Measurements from ENCODE around the gene TWIST2. TPM values are rescaled to one million over a fixed set of nuclear protein-coding genes. Genes with fewer than 3 reads are reported as not detected.

TWIST2 gene
- polyA plus RNA-seq, 1 experiment, result 15.6 TPM

GRCh38 chr2:238938401-238939055, 90.6 kb downstream of the TWIST2 start:
- Histone ChIP-seq H3K27ac (ENCODE audit: low read depth, low read length) (peak overlapping the region; percentile 52), H3K4me3 (ENCODE audit: low read depth, low read length) (no peak overlapping the region), H3K9me3 (ENCODE audit: control insufficient read depth, insufficient read depth, low read length) (peaks cover 4% of the 10 kb centered on the region; the same call in 1 of the 2 replicates), H3K27me3 (ENCODE audit: control insufficient read depth, insufficient read depth, low read length) (no peaks in the 10 kb centered on the region)
- POLR2A ChIA-PET, result interaction anchor here (0.6 to 0.7 kb wide), 2 partner anchors 9 to 15 kb away, joined by 3 read pairs; no protein-coding TSS in a partner anchor
- CTCF ChIA-PET, result no interaction called here
- peak; percentile 70 for DNase-seq (ENCODE audit: low read depth, low spot score)
- no peak for TF ChIP-seq CTCF (IDR thresholded peaks at IDR 0.05; ENCODE audit: low read depth, low read length)

GRCh38 chr2:238939074-238939473, 91.2 kb downstream of the TWIST2 start:
- Histone ChIP-seq H3K4me3 (ENCODE audit: low read depth, low read length) (no peak overlapping the region), H3K27ac (ENCODE audit: low read depth, low read length) (peak overlapping the region; percentile 11), H3K27me3 (ENCODE audit: control insufficient read depth, insufficient read depth, low read length) (no peaks in the 10 kb centered on the region), H3K9me3 (ENCODE audit: control insufficient read depth, insufficient read depth, low read length) (peaks cover 4% of the 10 kb centered on the region; the same call in 1 of the 2 replicates)
- ChIA-PET POLR2A (interaction anchor here (0.7 kb wide), 1 partner anchor 16 kb away, joined by 3 read pairs; no protein-coding TSS in a partner anchor), CTCF (no interaction called here)
- no peak for TF ChIP-seq CTCF (IDR thresholded peaks at IDR 0.05; ENCODE audit: low read depth, low read length)
- no peak for DNase-seq (ENCODE audit: low read depth, low spot score)

- no peak overlapping the region for H3K27ac ChIP-seq (ENCODE audit: low read depth, low read length)
- CTCF ChIA-PET, result no interaction called here
Observed at GRCh38 chr2:238939521-238940403, 91.9 kb downstream of the TWIST2 start.

GRCh38 chr2:238940806-238941205, 92.9 kb downstream of the TWIST2 start:
- ChIA-PET CTCF (no interaction called here), POLR2A (no interaction called here)
- TF ChIP-seq CTCF (IDR thresholded peaks at IDR 0.05; ENCODE audit: low read depth, low read length), result no peak
- Histone ChIP-seq H3K27ac (ENCODE audit: low read depth, low read length) (no peak overlapping the region), H3K9me3 (ENCODE audit: control insufficient read depth, insufficient read depth, low read length) (peaks cover 7% of the 10 kb centered on the region), H3K27me3 (ENCODE audit: control insufficient read depth, insufficient read depth, low read length) (no peaks in the 10 kb centered on the region), H3K4me3 (ENCODE audit: low read depth, low read length) (no peak overlapping the region)
- DNase-seq (ENCODE audit: low read depth, low spot score), result no peak

More at GRCh38 chr2:238939521-238940403, 91.9 kb downstream of the TWIST2 start:
- no peak for TF ChIP-seq CTCF (IDR thresholded peaks at IDR 0.05; ENCODE audit: low read depth, low read length)
- Histone ChIP-seq H3K9me3 (ENCODE audit: control insufficient read depth, insufficient read depth, low read length) (peaks cover 4% of the 10 kb centered on the region; the same call in 1 of the 2 replicates), H3K27me3 (ENCODE audit: control insufficient read depth, insufficient read depth, low read length) (no peaks in the 10 kb centered on the region), H3K4me3 (ENCODE audit: low read depth, low read length) (no peak overlapping the region)
- DNase-seq (ENCODE audit: low read depth, low spot score), result no peak
- POLR2A ChIA-PET, result interaction anchor here (0.7 kb wide), 1 partner anchor 16 kb away, joined by 3 read pairs; no protein-coding TSS in a partner anchor
